IPS-NIHi7 (cell line): ENCODE measurements around the gene ANGPTL2.

ENCODE experiments used
- DNase-seq: peaks from one replicate; pipeline ENCODE4 v3.0.0; 2012; ENCODE audit warnings: mixed read lengths; ENCODE audit errors: extremely low spot score

ANGPTL2 gene

DNA sequence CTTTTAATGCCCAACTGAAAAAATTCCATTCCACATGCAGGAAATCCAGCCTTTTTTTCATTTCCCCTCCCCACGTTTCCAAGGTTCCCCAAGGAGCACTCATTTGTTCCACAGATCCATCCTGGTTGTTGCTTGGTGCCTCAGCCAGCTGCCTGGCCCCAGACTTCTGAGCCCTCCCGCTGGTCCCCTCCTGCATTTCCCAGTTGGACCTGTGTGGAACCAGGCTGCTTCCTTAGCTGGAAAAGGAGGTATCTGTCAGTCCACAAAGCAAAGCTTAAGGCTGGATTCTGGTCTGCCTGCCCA lies 44.8 kb downstream of the ANGPTL2 start:
- DNase-seq, result no peak

DNA sequence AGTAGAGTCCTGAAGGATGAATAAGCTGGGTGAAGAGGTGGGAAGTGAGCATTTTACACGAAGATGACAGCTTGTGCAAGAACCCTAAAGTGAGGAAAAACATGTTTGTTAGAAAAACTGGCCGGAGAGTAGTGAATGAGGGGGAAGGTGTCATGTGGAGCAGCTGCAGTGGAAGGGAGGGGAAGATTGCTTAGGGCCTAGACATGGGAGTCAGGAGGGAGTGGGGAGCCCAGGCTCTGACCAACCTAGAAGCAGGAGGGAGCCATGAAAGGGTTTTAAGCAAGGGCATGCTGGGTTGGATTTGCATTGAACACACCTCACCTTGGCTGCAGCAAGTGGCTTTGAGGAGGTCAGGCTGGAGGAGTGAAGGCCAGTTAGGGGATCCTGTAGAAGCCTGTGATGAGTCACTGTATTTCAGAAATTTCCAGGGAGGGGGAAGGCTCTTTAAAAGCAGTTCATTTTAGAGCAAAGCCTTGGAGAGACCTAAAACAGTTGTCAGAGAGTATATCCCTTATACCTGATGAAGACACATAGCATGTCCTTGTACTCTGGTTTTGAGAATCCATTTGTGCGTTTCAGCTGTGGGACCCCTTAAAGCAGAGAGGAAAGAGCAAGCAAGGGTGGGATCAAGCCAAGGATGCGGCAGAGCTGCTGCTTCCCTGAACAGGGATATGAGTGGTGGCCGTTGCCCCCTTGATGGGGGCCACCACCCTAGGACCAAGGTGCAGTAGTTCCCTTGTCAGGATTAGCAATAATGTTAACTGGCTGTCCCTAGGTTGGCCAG lies 45.4 kb downstream of the ANGPTL2 start:
- DNase-seq, result peak; percentile 40

DNA sequence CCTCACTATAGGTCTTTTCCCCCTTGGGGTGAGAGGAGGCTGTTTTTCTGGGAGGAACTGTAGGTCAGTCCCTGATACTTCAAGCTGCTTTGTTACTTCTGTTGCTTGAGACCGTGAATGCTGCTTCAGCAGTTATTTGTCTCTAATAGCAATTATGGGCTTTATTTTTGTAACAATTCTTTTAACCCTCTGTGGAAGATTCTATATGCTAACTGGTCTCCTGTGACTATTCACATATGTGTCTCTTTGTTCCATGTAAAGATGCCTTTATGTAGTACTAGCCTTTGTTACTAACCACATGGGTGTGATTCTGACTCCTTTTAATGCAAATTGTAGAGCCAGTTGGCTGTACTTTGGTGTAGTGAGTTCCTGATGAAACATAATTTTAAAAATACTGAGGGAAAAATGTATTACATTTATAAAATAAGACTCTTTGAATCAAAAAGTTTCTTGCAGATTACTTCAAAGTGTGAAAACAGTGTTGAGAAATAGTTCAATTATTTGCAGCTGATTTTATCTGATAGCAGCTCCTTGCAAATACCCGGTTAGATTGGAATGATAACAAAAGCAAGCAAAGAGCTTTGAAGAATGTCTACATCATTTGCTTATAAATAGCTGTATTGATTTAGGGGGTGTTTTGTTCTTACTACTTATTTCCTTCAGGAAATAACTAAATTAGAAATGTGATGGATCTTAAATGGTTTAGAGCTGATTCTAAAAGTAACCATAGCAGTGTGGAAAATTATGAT lies 46.6 kb downstream of the ANGPTL2 start:
- no peak for DNase-seq

DNA sequence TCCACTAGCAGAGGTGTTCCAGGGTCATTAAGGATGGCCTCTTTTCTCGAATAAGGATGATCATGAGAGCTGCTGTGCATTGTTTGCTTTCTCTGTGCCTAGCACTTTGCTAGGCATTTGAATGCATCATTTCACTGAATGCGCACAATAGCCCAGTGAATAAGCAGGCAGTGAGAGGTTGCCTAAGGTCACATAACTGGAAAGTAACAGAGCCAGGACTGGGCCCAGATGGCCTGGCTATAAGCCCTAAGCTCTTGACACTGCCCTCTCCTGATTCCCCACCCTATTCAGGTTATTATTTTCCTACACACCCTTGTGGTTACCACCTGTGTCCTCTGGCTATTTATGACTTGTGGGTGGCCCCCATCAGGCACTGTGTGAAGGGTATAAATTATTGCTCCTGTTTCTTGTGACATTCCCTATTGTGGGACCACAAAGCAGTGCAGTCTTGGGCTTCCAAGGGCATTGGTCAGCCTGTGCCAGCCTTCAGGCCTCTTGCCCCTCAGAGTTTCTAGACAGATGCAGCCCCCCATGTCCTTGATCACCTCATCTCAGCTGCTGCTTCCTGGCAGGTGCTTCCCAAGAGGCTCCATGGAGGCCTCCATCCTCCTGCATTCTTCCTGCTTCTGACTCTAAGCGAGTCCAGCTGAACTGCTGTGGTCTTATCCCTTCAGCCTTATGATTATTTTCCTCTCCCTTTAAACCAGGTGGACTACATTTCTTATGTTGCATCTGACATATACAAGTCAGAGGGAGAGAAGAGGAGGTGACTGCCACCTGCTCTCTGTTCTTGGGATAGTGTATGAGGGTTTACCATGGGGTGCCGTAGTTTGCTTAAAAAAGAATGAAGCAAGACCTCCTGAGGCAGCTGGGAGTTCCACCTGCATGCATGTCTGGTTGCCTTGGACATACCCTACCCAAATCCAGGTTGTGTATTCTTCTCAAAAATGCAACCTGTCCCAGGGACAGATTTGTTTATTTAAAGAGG lies 47.6 kb downstream of the ANGPTL2 start:
- DNase-seq, result no peak

DNA sequence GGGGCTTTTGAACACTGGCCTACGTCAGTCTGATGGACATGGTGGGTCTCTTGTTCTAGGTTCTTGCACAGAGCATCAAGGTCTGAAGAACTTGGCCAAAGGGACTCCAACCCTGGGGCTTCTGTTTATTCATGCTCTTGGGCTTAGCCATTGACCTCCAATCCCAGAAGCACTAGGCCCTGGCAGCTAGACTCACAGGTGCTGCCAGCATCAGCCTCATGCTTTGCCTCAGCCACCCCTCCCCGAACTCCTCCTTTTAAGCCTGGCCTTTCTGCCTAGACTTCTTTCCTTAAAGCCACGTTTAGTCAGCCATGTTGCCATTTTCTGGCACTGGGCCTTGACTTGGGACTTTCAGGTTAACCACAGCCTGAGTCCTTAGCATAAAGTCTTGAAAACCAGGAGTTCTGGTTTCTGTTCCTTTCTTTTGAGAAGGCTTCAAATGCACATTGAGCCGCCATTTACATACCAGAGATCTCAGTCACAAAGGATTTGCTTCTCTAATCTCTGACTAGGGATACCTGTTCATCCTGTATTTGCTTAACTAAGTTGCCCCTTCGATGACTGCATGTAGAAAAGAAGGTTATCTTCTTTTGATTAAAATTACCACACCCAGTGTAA lies 54.7 kb downstream of the ANGPTL2 start:
- DNase-seq, result no peak

DNA sequence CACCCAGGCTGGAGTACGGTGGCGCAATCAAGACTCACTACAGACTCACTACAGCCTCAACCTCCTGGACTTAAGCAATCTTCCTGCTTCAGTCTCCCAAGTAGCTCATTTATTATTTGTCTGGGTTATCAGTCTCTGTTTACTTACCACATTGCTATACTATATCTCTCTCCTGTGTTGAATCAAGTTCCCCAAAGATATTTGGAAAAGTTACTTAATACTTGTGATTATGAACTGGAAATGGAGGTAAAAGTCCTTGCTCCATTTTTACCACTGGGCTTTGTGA lies 55.6 kb downstream of the ANGPTL2 start:
- DNase-seq, result no peak

DNA sequence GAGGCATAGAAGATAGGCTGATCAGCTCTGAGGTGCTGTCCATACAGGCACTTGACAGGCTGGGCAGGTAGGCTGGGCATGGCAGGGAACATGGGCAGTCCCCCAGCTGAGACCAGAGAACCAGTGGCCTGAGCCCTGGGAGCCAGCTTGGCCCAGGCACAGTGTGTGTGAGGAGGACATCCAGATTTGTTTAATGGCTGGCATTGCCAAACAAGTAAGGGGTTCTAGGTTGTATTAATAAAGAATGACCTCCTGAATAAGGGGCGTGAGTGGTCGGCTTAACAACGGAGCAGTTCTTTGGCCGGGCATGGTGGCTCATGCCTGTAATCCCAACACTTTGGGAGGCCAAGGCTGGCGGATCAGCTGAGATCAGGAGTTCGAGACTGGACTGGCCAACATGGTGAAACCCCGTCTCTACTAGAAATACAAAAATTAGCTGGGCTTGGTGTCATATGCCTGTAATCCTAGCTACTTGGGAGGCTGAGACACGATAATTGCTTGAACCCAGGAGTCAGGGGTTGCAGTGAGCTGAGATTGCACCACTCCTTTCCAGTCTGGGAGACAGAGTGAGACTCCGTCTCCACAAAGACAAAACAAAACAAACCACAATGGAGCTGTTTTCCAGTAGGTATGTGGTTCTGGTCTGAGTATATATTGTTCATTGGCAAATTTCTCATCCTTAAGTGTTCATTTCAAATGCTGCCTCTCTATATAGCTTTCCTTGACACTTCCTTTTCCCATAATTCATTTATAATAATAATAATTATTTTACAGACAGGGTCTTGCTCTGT lies 56.2 kb downstream of the ANGPTL2 start:
- DNase-seq, result no peak

DNA sequence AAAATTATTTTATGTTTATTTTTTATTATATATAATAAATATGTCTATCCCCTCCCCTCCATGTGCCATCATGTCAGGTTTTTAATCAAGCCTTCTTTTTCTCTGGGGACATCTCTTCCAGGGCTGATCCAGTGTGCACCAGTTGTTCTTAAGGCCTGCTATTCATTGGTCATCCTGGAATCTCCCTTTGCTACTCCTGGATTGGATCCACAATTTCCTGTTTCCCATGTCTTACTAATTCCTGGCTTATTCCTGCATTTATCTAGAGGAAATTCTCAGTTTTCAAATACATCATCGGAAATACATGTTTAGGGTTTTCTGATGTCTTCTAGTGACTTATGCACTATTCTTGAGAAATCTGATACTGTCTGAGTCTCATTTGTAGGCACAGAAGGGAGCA lies 56.8 kb downstream of the ANGPTL2 start:
- no peak for DNase-seq

DNA sequence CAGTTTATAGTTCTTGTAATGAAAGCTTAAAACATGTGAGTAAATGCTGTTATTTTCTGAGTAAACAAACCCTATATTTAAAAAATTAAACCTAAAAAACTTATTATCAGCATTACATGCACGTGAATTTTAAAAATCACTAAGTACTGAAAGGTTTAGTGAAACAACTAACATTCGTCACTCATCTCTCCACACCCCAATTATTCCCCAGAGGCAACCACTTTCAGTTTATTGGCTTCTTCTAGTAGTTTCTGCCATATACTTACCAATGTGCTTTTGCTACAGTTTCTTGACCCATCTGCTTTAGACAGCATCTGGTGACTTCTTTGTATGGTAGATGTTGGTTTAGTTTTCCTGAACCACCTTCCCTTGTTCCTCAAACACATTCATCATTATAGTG lies 58.1 kb downstream of the ANGPTL2 start:
- DNase-seq, result no peak

DNA sequence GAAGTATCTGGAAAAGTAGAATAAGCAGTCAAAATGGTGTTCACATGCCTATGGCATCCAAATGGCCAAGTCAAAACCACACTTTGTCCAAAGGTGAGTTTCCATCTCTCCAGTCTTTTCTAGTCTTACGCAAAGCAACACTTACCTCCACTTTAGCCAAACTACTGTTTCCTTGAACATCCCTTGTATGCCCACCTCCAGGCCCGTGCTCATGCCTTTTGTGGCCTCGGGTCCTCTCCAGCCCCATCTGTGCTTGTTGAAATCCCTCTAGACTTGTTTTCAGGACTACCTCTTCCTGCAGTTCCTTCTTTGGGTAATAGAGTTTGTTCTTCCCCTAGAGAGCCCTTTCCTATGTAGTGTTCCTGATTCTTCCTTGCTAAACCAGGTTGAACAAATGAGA lies 61.0 kb downstream of the ANGPTL2 start:
- DNase-seq, result no peak

DNA sequence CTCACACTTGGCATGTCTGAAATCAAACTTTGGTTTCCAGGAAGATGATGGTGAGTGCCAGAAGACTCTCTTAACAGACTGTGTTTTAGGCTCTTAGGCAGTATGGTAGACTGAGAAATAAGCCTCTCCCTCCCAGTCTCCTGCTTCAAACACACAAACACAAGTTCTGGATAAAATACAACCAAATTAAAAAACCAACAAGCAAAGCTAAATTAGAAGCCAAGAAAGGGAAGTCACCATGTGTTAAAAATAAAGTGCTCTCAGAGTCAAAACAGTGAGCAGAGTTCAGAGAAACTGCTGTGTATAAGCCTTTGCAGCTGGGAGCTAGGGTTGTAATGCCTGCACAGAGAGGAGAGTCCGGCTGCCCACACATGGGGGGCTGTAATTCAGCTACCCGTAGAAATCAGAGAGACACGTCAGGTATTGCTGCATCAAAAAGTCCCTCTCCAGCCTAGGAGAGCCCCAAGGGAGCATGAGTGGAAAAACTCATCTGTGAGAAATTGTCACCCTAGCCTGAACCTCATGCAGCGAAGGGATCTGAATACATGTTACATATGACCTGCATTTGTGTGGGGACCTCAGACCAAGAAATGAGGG lies 62.6 kb downstream of the ANGPTL2 start:
- DNase-seq, result no peak

DNA sequence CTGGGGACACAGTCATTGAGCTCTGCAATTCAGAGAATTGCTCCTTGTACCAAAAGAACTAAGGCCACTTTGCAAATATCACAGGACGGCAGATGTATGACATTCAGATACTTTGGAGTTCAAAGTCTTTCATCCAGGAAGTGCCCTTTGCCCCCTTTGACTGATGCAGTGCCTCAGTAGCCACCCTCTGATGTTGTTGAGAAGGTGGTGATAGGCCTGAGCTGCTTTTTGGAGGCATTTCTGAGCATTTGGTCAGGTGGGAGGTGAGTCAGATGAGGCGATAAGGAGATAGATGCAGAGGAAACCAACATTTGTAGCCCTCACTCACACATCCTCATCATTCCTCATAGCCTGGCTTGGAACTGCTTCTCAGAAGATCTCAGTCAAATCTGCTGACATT lies 63.4 kb downstream of the ANGPTL2 start:
- DNase-seq, result no peak

DNA sequence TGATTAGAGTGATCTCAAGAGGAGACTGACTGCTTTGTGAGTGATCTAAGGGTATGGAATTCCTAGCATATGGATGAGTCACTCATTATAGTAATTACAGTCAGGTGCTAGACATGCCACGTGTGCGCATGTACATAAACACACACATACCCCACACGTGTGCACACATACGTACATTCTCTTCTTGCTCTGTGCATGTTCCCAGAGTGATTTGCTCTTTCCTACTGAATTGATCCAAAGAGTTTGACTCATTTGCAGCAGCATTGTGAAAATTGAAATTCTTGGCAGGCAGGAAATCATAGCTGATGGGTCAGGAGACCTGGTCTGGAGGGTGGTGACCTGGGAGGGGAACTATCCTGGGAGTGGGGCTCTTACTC lies 63.8 kb downstream of the ANGPTL2 start:
- no peak for DNase-seq

DNA sequence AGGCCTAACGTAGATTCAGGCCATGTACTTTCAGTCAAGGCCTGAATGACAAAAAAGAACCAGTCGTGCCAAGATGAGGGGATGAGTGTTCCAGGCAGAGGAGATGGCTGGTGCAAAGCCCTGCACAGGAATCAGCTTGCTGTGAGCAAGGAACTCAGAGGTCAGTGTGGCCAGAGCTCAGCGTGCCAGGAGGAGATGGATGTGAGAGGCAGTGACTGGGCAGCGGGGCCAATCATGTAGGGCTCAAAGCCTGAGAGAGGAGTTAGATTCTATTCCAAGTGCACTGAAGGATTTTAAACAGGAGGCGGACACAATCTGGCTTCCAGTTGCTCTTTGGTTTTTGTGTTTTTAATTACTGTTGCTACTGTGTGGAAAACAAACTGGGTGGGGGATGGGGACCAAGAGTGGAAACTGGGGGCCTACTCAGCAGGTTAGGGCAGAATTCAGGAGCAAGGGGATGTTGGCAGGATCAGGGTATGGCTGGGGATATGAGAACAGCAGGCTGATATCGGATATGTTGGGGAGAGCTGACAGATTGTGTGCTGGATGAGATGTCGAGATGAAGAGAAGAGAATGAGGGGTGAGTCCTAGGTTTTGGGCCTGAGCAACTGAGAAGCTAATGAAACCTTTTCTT lies 64.3 kb downstream of the ANGPTL2 start:
- DNase-seq, result no peak

DNA sequence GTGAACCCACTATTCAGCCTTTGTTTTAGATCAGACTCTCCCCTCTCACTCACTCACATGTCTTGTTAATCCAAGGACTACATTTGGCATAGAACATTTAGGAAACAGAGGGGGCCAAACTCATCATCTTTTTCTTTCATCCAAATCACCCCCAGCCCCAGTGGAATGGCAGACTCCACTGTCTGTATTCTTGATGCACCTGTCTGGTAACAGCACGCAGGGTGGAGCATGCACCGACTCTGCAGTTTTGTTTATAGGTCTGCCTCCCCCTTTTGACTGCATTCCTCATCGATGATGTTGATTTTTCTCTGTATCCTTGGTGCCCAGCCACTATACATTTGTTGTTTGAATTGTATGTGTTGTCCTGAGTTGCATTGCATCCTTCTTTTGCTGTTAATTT lies 66.0 kb downstream of the ANGPTL2 start:
- no peak for DNase-seq

DNA sequence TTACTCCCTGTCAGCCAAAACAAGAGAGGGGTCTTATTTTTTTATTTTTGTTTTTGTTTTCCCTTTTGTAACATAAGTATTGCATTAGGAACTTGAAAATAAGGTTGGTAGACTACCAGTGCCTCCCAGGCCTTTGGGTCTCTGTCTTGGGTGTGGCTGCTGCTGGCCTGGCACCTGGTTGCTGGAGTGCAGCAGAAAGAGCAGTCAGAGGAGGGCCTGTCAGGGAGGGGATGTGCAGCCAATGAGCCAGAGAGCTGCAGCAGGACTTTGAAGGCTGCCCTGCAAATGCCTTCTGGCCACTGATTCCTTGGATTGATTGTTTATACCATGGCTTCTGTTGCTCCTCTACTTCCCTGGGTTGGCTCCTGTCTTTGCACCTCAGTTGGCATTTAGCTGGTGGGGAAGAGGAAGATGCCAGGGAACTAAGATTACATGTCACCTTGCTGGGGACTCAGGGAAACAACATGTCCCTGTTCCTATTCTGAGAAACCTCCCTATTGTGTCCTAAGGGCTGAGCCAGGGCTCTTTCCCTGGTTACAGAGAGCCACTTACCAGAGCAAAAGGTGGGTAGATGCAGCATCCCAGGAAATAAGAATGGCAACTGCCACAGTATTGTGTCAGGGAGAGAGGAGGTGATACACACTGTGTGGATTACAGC lies 66.6 kb downstream of the ANGPTL2 start:
- no peak for DNase-seq

DNA sequence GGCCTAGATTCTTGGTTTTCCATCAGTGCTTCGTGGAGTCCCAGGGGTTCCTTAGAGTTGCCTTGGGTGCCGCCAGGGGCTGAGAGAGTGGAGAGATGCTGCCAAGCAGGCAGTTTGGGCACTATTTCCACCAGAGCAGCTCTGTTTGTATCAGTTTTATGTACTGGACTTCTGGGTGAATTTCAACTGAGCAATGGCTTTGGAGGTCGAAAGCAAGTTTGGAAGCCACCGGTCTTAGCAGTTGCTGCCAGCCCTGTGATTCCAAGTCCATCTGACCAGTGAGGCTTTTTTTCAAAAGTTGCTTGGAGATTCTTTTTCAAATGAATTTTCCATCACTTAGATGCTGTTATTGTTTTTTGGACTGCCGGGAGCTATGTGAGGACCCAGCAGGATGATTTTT lies 68.5 kb downstream of the ANGPTL2 start:
- DNase-seq, result no peak

DNA sequence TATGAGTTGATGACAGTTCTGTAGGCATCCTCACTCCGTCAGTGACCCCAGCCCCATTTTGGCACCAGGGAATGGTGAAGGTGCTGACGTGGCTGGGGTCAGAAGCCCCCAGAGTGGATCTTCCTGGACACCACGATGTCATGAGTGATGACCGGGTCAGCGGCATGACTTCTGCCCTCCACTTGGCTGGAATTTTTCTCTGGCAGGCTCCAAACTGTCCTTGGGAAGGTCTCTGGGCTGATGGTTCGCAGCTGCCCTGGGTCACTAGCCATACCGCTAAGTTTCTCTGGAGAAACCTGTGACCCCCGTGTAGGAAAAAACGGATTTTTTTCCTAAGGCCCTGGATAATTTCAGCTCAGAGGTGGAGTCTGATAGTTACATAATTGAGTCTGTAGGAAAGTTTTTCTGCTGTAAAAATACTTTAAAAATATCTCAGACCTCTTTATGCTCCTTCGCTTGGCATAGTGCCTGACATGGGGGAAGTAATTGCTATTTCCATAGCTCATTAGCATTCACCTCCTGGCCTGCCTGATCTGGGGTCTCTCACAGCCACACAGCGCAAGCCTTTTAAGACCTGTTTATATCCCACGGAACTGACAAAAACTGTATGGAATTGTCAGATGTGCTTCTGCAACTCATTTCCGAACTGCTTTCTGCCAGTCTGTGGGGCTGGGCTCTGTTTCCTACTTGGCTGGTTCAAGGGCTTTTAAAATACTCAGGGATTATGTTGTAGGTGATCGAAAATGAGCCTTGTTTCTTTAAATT lies 69.2 kb downstream of the ANGPTL2 start:
- no peak for DNase-seq

DNA sequence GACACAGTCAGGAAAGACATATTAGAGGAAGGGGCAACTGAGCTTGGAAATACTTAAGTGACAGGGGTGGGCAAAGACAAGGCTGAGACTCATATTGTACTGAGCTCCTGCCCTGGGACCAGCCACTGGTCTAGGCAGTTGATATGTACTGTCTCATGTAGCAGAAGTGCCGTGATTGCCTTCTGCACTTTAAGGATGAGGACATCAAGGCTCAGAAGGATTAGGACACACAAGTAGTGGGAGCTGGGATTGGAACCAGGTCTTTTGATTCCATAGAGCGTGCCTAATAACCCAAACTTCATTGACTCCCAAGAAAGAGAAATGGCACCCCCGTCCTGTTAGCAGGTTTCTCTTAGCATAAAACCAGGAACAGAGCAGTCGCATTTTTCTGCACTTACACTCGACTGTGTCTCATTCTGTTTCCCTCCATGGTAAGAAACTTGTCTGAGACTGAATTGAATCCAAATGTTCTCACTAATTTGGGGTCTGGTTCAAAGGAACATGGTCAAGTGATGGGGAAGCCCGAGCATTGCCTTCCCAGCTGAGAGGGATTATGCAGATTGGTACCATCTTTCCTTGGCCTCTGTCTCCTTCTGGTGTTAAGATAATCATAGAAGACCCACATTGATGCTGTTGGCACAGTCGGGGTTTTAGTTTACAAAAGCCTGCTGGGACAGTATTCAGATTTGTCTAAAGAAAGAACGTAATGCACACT lies 70.4 kb downstream of the ANGPTL2 start:
- DNase-seq, result no peak
